ENCODE measurements around the gene ARHGAP6.

The ARHGAP6 gene

GRCh38 chrX:11461201-11462001 lies 204.3 kb downstream of the ARHGAP6 start:
- no peak for DNase-seq (ENCODE audit: low spot score)

GRCh38 chrX:11460347-11460746 lies 205.4 kb downstream of the ARHGAP6 start:
- DNase-seq (ENCODE audit: low spot score), result no peak

GRCh38 chrX:11458170-11458569 lies 207.6 kb downstream of the ARHGAP6 start:
- DNase-seq (ENCODE audit: low spot score), result no peak

- DNase-seq (ENCODE audit: low spot score), result no peak
Observed at GRCh38 chrX:11451151-11451550, 214.6 kb downstream of the ARHGAP6 start.

- no peak for DNase-seq (ENCODE audit: low spot score)
Observed at GRCh38 chrX:11450354-11450753, 215.4 kb downstream of the ARHGAP6 start.

- no peak for DNase-seq (ENCODE audit: low spot score)
Observed at GRCh38 chrX:11449613-11450012, 216.1 kb downstream of the ARHGAP6 start.

GRCh38 chrX:11447418-11447817 lies 218.3 kb downstream of the ARHGAP6 start:
- DNase-seq (ENCODE audit: low spot score), result no peak

- no peak for DNase-seq (ENCODE audit: low spot score)
Observed at GRCh38 chrX:11446949-11447348, 218.8 kb downstream of the ARHGAP6 start.

GRCh38 chrX:11446336-11446735 lies 219.4 kb downstream of the ARHGAP6 start:
- no peak for DNase-seq (ENCODE audit: low spot score)

- no peak for DNase-seq (ENCODE audit: low spot score)
Observed at GRCh38 chrX:11445540-11445939, 220.2 kb downstream of the ARHGAP6 start.

GRCh38 chrX:11444052-11444451 lies 221.7 kb downstream of the ARHGAP6 start:
- DNase-seq (ENCODE audit: low spot score), result no peak

- no peak for DNase-seq (ENCODE audit: low spot score)
Observed at GRCh38 chrX:11439846-11440245, 225.9 kb downstream of the ARHGAP6 start.

- DNase-seq (ENCODE audit: low spot score), result no peak
Observed at GRCh38 chrX:11438767-11439166, 227.0 kb downstream of the ARHGAP6 start.

- no peak for DNase-seq (ENCODE audit: low spot score)
Observed at GRCh38 chrX:11438380-11438723, 227.4 kb downstream of the ARHGAP6 start.

GRCh38 chrX:11437642-11438379 lies 227.9 kb downstream of the ARHGAP6 start:
- DNase-seq (ENCODE audit: low spot score), result no peak

- no peak for DNase-seq (ENCODE audit: low spot score)
Observed at GRCh38 chrX:11435568-11435967, 230.2 kb downstream of the ARHGAP6 start.

- no peak for DNase-seq (ENCODE audit: low spot score)
Observed at GRCh38 chrX:11434607-11435006, 231.1 kb downstream of the ARHGAP6 start.

- DNase-seq (ENCODE audit: low spot score), result no peak
Observed at GRCh38 chrX:11431786-11432185, 233.9 kb downstream of the ARHGAP6 start.

GRCh38 chrX:11430271-11430670 lies 235.4 kb downstream of the ARHGAP6 start:
- no peak for DNase-seq (ENCODE audit: low spot score)

GRCh38 chrX:11429538-11430085 lies 236.1 kb downstream of the ARHGAP6 start:
- no peak for DNase-seq (ENCODE audit: low spot score)

GRCh38 chrX:11427453-11428071 lies 238.2 kb downstream of the ARHGAP6 start:
- DNase-seq (ENCODE audit: low spot score), result no peak

GRCh38 chrX:11426712-11427452 lies 238.8 kb downstream of the ARHGAP6 start:
- DNase-seq (ENCODE audit: low spot score), result no peak

Measured in SK-N-DZ (cell line).